ENCODE data around the gene FREY1.
"Not testable (repeated sequence)": the region's sequence is repeated elsewhere in the genome, so short reads cannot be mapped to it uniquely, and the experiment has no call there.

FREY1 gene

GRCh38 chr11:45905095-45905494, 2.0 kb downstream of the FREY1 start:
- H3K4me3 ChIP-seq (ENCODE audit: low read length): no peak overlapping the region
- no peak for TF ChIP-seq CTCF (IDR thresholded peaks at IDR 0.05; ENCODE audit: insufficient read depth, low read depth, low read length, missing control alignments)
- no peak for DNase-seq (ENCODE audit: low read depth)

GRCh38 chr11:45904309-45904915, 2.7 kb downstream of the FREY1 start:
- no peak overlapping the region for H3K4me3 ChIP-seq (ENCODE audit: low read length)
- no peak for DNase-seq (ENCODE audit: low read depth)
- no peak for TF ChIP-seq CTCF (IDR thresholded peaks at IDR 0.05; ENCODE audit: insufficient read depth, low read depth, low read length, missing control alignments)

GRCh38 chr11:45902452-45903380, 4.4 kb downstream of the FREY1 start:
- TF ChIP-seq CTCF (IDR thresholded peaks at IDR 0.05; ENCODE audit: insufficient read depth, low read depth, low read length, missing control alignments): no peak
- DNase-seq (ENCODE audit: low read depth): no peak
- H3K4me3 ChIP-seq (ENCODE audit: low read length): no peak overlapping the region

GRCh38 chr11:45901626-45902025, 5.4 kb downstream of the FREY1 start:
- no peak for TF ChIP-seq CTCF (IDR thresholded peaks at IDR 0.05; ENCODE audit: insufficient read depth, low read depth, low read length, missing control alignments)
- DNase-seq (ENCODE audit: low read depth): no peak
- no peak overlapping the region for H3K4me3 ChIP-seq (ENCODE audit: low read length)

- no peak overlapping the region for H3K4me3 ChIP-seq (ENCODE audit: low read length)
- DNase-seq (ENCODE audit: low read depth): no peak
- TF ChIP-seq CTCF (IDR thresholded peaks at IDR 0.05; ENCODE audit: insufficient read depth, low read depth, low read length, missing control alignments): no peak
These were observed 6.0 kb downstream of the FREY1 start for GRCh38 chr11:45900916-45901617.

GRCh38 chr11:45900175-45900800, 6.8 kb downstream of the FREY1 start:
- peak overlapping the region; percentile 13 for H3K4me3 ChIP-seq (ENCODE audit: low read length)
- DNase-seq (ENCODE audit: low read depth): not testable (repeated sequence)
